GM08714 (cell line): ENCODE measurements around the gene TUBB2A.
"Not testable (repeated sequence)": the region's sequence is repeated elsewhere in the genome, so short reads cannot be mapped to it uniquely, and the experiment has no call there.

ENCODE experiments used
- H3K4me3 ChIP-seq: fragments of 200-500 bp; sonication (Bioruptor generic); 2 replicates; pipeline ENCODE4 v1.5.1; 2014; ENCODE audit warnings: mild to moderate bottlenecking, low read length, inconsistent platforms
- ZNF274 ChIP-seq: IDR thresholded peaks from 2 replicates; pipeline ENCODE4 v1.6.1; 2012; ENCODE audit warnings: mild to moderate bottlenecking, low read depth, low read length

Gene TUBB2A

GRCh38 chr6:3165631-3166534 is 8.5 kb upstream of the TUBB2A start:
- no peak for TF ChIP-seq ZNF274
- H3K4me3 ChIP-seq = no peak overlapping the region

GRCh38 chr6:3164388-3164787 is 7.0 kb upstream of the TUBB2A start:
- H3K4me3 ChIP-seq = no peak overlapping the region
- no peak for TF ChIP-seq ZNF274

GRCh38 chr6:3163248-3163594 is 5.9 kb upstream of the TUBB2A start:
- H3K4me3 ChIP-seq = peak overlapping the region; percentile 46; the same call in 1 of the 2 replicates
- TF ChIP-seq ZNF274 = no peak

GRCh38 chr6:3162565-3163247 is 5.4 kb upstream of the TUBB2A start:
- TF ChIP-seq ZNF274 = no peak
- H3K4me3 ChIP-seq = peak overlapping the region; percentile 53; the same call in 1 of the 2 replicates

GRCh38 chr6:3162067-3162497 is 4.7 kb upstream of the TUBB2A start:
- no peak for TF ChIP-seq ZNF274
- H3K4me3 ChIP-seq = no peak overlapping the region

GRCh38 chr6:3159805-3160781 is 2.7 kb upstream of the TUBB2A start:
- TF ChIP-seq ZNF274 = no peak
- H3K4me3 ChIP-seq = no peak overlapping the region

- peak overlapping the region; percentile 87 for H3K4me3 ChIP-seq
Measured at GRCh38 chr6:3156184-3157130, 887 bp downstream of the TUBB2A start.

GRCh38 chr6:3155416-3155815 is 1.9 kb downstream of the TUBB2A start:
- not testable (repeated sequence) for H3K4me3 ChIP-seq

GRCh38 chr6:3152689-3153088 is 4.7 kb downstream of the TUBB2A start:
- no peak for TF ChIP-seq ZNF274
- no peak overlapping the region for H3K4me3 ChIP-seq

- no peak overlapping the region for H3K4me3 ChIP-seq
- no peak for TF ChIP-seq ZNF274
Measured at GRCh38 chr6:3151691-3152090, 5.7 kb downstream of the TUBB2A start.

GRCh38 chr6:3147914-3148757 is 9.2 kb downstream of the TUBB2A start:
- no peak overlapping the region for H3K4me3 ChIP-seq
- no peak for TF ChIP-seq ZNF274

- no peak overlapping the region for H3K4me3 ChIP-seq
- no peak for TF ChIP-seq ZNF274
Measured at GRCh38 chr6:3144571-3144970, 12.8 kb downstream of the TUBB2A start.

- no peak overlapping the region for H3K4me3 ChIP-seq
- no peak for TF ChIP-seq ZNF274
Measured at GRCh38 chr6:3143158-3143557, 14.2 kb downstream of the TUBB2A start.
